Fibroblast of skin of scalp (primary cell): Measurements from ENCODE around the gene ACTL7B.
"Not testable (repeated sequence)": the region's sequence is repeated elsewhere in the genome, so short reads cannot be mapped to it uniquely, and the experiment has no call there.

Experiments
- DNase-seq: peaks from one replicate; pipeline ENCODE4 v3.0.0-alpha.2; 2013

The ACTL7B gene

DNA sequence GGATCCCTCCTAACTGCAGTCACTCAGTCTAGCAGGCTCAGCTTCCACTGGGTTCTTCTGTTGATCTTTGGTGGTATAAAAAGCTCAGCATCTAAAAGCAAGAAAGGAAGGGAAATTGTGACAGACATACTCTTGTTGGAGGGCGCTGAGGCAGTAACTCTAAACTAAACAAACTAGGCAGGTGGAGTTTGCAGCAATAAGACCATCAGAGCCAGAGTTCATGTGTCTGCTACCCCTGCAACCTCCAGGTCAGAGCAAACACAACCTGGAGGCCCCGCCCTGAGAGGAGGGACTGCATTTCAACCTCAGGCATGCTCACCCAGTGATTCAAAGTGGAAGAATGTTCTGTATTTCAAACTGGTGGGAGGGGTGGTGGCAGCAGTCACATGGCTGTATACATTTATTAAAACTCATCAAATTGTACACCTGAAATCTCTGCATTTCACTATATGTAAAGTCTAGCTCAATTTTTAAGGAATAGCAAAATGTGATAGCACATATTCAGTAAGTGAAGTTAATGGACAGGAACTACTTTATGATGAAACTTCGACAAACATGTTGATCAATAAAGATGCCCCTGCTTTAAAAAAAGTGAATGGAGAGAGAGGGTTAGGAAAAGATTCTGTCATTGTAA, 13.4 kb upstream of the ACTL7B start:
- peak; percentile 5 for DNase-seq

DNA sequence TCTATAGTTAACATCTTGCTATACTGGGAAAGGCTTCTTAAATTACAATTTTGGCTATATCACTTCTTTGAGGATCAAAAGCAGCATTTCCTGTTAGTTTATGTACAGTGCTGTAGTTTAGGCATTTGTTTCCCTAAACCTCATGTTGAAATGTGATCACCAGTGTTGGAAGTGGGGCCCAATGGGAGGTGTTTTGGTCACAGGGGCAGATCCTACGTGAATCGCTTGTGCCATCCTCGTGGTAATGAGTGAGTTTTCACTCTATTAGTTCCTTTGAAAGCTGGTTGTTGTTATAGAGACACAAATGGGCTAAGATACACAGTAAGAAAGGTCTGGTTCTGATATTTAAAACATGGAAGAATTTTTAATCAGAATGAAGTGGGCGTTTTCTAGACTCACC, 12.0 kb upstream of the ACTL7B start:
- DNase-seq: no peak

- DNase-seq: no peak
Observed at GRCh38 chr9:108867116-108867515, 11.3 kb upstream of the ACTL7B start.

DNA sequence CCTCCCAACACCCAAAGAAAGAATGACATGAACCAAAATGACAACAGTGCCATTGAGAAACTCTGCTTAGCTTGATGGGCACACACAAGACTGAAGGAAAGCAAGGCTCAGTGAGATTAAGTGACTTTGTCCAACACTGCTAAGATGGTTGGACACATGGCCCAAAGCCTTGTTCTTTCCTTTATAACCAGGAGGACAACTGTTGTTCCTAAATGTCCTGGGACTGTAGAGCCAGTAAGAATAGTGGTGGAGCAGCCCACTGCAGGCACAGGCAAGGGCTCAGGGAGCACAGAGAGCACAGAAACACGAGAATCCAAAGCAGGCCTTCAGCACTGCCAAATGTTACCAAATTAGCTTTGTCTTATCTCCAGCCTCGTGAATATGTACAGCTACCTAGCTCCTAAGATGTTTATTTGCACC, 10.2 kb upstream of the ACTL7B start:
- no peak for DNase-seq

GRCh38 chr9:108865037-108865436, 9.3 kb upstream of the ACTL7B start:
- no peak for DNase-seq

DNA sequence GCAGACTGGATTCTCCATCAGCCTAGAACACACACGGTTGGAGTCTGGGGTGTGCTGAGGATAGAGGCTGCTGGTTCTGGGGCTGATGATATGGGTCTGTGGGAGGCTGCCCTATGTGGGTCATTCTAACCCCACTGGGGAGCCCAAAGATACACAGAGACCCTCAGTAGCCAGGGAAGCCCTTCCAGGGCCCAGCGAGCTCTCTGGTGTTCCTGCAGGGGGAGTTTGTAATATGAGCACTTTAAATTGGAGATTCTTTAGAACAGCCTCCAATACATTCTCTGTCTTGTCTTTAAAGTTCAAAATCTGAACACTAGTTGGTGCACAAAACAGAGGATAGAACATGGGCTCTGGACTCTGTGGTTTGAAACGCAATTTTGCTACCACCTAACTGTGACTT, 8.7 kb upstream of the ACTL7B start:
- DNase-seq: no peak

- DNase-seq: no peak
Observed at GRCh38 chr9:108863891-108864290, 8.1 kb upstream of the ACTL7B start.

- DNase-seq: no peak
Observed at GRCh38 chr9:108861997-108862396, 6.2 kb upstream of the ACTL7B start, which contains the start of gene ACTL7A. ACTL7A (plus strand) TSS chr9:108862266; CDS start chr9:108862323, 57 bp downstream.

DNA sequence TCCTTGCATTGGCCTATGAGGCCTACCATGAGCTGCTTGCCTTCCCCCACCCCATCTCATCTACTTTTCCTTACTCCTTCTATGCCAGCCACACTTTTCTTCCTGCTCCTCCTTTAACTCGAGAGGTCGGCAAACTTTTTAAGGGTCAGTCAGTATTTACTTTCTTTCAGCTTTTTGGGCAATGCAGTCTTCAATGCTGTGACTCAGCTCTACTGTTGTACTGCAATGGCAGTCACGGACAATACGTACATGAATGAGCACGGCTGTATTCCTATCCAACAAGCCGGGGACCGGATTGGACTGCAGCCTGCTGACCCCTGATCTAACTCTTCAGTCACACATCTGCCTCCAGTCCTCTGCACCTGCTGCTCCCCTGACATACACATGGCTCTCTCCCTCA, 5.7 kb upstream of the ACTL7B start:
- no peak for DNase-seq

DNA sequence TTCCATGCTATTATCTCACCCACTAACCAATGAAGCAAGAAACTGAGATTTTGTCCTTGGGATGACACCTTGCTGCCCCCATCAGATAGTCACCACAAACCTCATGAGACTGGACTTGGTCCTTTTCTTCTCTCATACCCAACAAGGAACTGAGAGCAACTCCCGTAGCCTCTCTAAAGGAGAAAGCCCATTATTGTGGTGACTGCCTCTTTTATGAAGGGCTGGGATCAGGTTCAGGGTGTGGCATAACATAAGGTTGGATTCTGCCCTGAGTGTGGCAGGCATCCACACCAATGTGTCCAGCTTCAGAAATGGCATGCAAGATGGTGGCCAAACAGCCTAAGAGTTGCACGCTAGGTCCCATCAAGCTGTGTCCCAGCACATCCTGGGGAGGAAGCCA, 5.0 kb upstream of the ACTL7B start:
- DNase-seq: no peak

DNA sequence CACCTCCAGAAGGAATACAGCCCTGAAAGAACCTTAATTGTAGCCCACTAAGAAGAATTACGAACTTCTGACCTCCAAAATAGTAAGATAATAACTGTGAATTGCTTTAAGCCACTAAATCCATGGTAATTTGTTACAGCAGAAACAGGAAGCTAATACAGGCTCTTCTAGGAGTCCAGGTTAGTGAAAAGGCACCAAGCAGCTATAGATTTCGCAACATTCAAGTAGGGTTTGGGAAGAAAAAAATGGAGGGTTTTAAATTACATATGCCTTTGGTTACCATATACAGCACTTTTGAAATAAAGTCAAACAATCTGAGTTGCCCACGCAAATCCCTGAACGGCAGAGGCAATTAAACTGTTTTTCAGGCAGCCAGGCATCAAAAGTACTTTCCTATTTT, 4.6 kb upstream of the ACTL7B start:
- DNase-seq: no peak

GRCh38 chr9:108859459-108860114, 3.8 kb upstream of the ACTL7B start:
- no peak for DNase-seq

- no peak for DNase-seq
Observed at GRCh38 chr9:108857572-108857971, 1.8 kb upstream of the ACTL7B start.

- no peak for DNase-seq
Observed at GRCh38 chr9:108855529-108855886, 278 bp downstream of the ACTL7B start.

GRCh38 chr9:108854641-108855528, 901 bp downstream of the ACTL7B start:
- DNase-seq: no peak

GRCh38 chr9:108854094-108854493, 1.7 kb downstream of the ACTL7B start:
- DNase-seq: no peak

GRCh38 chr9:108852079-108852478, 3.7 kb downstream of the ACTL7B start:
- no peak for DNase-seq

DNA sequence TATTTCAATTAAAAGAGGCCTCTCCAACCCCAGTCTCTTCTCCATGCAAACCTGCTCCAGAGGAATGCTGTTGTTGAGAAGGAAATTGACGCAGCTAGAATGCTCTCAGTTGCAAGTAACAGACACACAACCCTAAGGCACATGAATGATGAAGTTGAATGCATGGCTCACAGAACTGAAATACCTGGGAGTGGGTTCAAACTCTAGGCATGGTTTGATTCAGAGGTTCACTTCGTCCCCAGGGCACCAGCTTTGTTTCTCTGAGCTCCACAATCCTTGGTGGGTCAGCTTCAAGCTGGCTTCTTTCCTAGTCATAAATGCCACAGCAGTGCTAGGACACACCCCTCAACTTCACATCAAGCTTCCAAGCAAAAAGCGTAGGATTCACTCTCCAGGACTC, 4.6 kb downstream of the ACTL7B start:
- DNase-seq: no peak

GRCh38 chr9:108850293-108850897, 5.4 kb downstream of the ACTL7B start:
- no peak for DNase-seq

GRCh38 chr9:108848296-108848695, 7.5 kb downstream of the ACTL7B start:
- DNase-seq: not testable (repeated sequence)

- DNase-seq: no peak
Observed at GRCh38 chr9:108845947-108846346, 9.8 kb downstream of the ACTL7B start.

GRCh38 chr9:108845507-108845906, 10.3 kb downstream of the ACTL7B start:
- DNase-seq: no peak

DNA sequence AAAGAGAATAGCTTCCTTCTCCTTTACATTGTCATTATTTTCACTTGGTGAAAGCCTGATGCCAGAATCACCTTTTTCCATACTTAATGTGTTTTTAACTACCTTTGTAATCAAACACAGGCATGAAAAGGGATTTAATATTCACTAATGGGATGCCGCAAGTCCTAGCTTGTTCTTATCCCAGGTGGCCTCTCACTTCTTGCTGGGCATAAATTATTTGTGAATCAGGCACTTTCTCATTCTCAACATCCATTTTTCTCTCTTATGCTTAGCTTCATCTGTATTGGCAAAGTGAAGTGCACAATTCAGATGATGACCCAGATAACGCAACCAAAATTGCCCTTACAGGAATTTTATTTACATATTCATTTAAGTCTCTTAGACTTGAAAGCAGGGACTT, 10.9 kb downstream of the ACTL7B start:
- no peak for DNase-seq
